Measurements from ENCODE around the gene LAYN.

Gene LAYN

GRCh38 chr11:111598559-111598958, 58.0 kb downstream of the LAYN start:
- no peak for DNase-seq

DNA sequence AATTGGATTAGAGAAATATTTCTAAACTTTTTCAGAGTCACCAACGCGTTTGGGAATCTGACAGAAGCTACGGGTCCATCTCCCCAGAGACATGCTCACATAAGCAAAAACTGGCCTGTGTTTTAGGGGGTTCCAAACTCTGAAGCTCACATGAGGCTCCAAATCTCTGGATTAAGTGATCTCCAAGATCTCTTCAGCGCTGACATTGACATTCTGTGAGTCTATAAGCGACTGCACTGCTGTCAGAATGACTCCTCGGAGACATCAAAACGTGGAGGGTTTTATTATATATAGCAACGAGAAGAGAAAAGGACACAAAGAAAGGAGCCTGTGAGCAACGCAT, 61.1 kb downstream of the LAYN start:
- no peak for DNase-seq

- DNase-seq: peak; percentile 93 to 95
Measured at GRCh38 chr11:111601979-111602864, 61.7 kb downstream of the LAYN start, which contains the start of gene SIK2. TSS of gene SIK2 (plus strand) at chr11:111602449. CDS start at chr11:111602564, 115 bp downstream.

DNA sequence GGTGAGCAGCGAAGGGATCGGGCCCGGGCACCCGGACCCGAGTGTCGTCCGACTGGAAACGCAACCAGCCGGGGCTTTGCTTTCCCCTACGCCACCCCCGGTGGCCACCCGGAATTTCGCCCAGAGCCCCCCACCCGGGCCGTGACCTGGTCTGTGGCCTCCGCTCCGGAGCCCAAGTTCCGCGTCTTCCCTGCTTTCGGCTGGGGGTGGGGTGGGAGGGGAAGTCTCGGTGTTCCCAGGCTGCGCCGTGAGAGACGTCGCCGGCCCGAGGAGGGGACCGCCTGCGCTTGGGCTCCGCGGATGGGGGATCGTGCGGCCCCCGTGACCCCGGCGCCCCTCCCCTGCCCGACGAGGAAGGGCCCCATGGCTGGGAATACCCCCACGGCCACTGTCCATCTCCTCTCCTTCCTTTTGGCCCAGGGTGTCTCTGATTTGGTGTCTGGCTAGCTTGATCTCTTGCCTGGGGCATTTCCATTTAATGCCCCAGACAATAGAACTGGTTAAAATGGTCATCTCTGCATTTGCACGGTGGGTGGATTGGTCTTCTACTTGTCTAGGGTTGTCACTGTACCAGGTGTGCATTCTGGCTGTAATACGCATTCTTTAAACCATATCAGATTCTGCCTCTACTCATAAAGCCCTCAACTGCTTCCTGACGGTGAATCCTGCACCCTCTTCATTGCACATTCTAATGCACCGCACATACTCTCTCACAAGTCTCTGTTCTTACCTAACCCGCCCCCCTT, 62.5 kb downstream of the LAYN start:
- DNase-seq: peak in 1 of 2 experiments; percentile 15

GRCh38 chr11:111603611-111604130, 63.2 kb downstream of the LAYN start:
- no peak for DNase-seq

DNA sequence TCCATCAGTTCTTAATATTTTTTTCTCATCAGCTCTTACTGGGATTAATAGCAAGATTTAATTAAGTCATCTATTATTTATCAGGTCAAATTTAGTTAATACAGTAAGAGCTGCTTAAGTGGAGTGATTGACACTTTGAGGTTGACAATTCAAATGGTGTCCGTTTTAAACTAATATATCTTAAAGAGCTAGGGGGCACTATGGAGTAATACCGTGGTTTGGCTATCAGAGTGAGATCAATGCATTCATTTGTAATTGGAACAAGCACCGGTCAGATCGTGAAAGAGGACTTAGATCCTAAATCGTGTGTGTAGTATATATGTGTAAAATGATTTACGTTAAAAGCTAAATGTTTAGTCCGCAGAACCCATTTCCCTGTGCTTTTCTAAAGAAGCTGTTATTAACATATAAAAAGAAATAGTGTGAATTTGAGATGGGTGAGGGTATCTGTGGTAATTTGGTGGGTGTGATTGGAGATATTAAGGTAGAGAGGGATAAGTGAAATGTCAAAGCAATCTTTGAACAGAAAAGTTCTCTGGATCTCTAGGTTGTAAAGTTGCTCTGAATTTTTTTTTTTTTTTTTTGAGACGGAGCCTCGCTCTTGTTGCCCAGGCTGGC, 64.0 kb downstream of the LAYN start:
- DNase-seq: peak; percentile 64 to 75

DNA sequence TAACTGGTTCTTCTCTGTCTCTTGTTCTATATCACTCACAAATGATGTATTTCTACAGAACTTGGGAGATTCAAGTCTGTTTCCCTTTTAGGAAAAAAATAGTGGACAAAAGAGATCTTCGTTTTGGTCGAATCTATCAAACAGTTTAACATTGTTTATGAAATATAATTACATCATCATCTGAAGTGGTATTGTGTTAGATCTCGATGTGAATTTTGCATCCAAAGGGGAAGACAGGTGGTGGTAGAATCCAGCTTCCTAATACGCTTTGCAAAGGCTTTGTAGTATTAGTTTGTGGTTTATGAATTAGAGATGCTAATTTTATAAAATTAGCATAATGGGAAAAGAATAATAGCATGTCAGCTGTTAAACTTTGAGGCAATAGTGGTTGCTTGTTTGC, 65.2 kb downstream of the LAYN start:
- no peak for DNase-seq

- no peak for DNase-seq
Measured at GRCh38 chr11:111606986-111607385, 66.5 kb downstream of the LAYN start.

DNA sequence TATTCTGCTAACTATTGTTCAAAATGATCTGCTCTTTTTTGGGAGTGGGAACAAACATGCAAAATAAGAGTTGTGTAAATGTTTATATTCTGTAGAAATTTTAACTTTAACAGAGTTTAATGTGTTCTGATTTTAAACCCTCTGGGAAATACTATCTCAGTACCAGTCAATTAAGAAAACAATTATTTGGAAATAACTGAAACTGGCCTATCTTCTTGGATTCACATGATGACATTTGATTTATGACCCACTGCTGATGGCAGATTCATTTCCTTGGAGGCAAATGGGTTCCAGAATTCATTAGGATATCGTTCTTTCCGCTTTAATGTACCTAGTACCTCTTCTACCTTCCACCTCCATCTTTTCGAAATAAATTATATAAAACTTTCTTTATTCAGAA, 67.2 kb downstream of the LAYN start:
- DNase-seq: no peak

All from SHP77 (cell line).